ENCODE results near the gene LGI1. TPM values are rescaled to one million over a fixed set of nuclear protein-coding genes. Genes with fewer than 3 reads are reported as not detected.

LGI1 gene
- total and polyA plus RNA-seq, 2 experiments from 2014 or later: not detected

DNA sequence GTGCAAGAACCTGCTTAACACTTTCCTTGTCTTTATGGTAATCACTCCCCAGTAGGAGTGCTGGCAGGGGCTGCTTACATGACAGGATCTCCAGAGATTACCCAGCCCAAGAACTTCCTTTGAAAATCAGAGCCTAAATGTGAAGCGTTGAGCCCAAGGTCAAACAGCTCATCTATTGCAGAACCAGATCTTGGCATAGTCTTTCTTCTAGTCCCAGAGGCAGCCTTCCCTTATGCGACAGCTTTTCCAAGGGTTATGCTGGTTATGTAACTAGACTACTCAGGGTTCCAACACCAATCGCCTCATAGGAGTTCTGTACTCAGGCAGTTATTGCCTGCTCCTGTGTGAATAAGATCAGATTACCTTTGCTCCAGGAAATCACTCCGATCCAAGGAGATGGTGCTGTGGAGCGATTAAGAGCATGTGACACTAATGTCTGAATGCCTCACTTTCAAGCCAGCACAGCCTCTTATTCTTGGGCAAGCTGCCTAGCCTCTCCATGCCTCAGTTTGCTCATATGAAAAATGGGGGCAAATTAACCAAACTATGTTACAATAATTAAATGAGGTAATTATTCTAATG, 8.4 kb upstream of the LGI1 start:
- Histone ChIP-seq H3K9me3 (ENCODE audit: low read depth) (no peaks in the 10 kb centered on the region), H3K4me1 (ENCODE audit: low read depth) (peaks cover 6% of the 10 kb centered on the region), H3K27ac (no peak overlapping the region), H3K36me3 (no peaks in the 10 kb centered on the region), H3K27me3 (no peaks in the 10 kb centered on the region), H3K4me3 (no peak overlapping the region)
- no peak for DNase-seq (ENCODE audit: low read depth in 1 of 2, low spot score in 1 of 2)
- TF ChIP-seq, protein P1, sequence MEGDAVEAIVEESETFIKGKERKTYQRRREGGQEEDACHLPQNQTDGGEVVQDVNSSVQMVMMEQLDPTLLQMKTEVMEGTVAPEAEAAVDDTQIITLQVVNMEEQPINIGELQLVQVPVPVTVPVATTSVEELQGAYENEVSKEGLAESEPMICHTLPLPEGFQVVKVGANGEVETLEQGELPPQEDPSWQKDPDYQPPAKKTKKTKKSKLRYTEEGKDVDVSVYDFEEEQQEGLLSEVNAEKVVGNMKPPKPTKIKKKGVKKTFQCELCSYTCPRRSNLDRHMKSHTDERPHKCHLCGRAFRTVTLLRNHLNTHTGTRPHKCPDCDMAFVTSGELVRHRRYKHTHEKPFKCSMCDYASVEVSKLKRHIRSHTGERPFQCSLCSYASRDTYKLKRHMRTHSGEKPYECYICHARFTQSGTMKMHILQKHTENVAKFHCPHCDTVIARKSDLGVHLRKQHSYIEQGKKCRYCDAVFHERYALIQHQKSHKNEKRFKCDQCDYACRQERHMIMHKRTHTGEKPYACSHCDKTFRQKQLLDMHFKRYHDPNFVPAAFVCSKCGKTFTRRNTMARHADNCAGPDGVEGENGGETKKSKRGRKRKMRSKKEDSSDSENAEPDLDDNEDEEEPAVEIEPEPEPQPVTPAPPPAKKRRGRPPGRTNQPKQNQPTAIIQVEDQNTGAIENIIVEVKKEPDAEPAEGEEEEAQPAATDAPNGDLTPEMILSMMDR (IDR thresholded peaks at IDR 0.05; ENCODE audit: low read depth, low read length): no peak

DNA sequence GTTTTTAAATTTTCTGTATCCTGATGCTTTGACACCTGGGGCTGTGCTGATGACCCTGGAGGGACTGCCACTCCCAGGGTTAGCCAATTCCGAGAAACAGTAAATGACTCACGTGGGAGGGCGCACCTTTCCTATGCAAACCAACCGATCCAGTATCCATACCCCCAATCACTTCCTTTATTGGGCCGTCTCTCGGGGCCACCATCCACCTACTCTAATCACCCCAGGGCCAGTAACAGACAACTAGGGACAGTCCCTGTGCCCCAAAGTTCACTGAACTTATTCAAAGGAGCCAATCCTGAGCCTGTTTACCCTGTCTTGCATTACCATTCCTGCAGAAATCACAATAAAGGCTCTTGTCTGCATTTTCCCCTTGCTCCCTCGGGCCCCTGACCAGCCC, 6.6 kb upstream of the LGI1 start:
- Histone ChIP-seq H3K27ac (no peak overlapping the region), H3K4me3 (no peak overlapping the region), H3K36me3 (no peaks in the 10 kb centered on the region), H3K4me1 (ENCODE audit: low read depth) (peaks cover 6% of the 10 kb centered on the region), H3K9me3 (ENCODE audit: low read depth) (no peaks in the 10 kb centered on the region), H3K27me3 (no peaks in the 10 kb centered on the region)
- DNase-seq (ENCODE audit: low read depth in 1 of 2, low spot score in 1 of 2): no peak
- TF ChIP-seq, protein P1 (IDR thresholded peaks at IDR 0.05; ENCODE audit: low read depth, low read length): no peak

DNA sequence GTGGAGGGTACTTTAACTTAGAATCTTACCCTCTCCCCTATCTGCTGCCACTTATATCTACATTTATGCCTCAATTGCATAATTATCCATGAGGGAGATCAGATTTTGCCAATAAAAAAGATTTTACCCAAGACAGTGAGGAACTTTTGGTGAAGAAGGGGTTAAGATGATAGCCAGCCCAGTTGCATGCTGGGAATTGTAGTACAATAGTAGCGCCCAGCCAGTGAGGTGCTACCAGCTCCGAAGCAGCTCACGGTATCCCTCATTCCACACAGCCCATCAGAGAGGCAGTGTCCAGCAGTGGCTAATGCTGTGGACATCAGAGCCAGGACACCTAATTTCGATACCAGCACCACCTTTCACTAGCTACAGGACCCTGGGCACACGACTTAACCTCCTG, 5.9 kb upstream of the LGI1 start:
- peaks cover 6% of the 10 kb centered on the region for H3K4me1 ChIP-seq (ENCODE audit: low read depth)
- peak; percentile 40 to 43 for DNase-seq (ENCODE audit: low read depth in 1 of 2, low spot score in 1 of 2)
- no peak overlapping the region for H3K27ac ChIP-seq
- H3K4me3 ChIP-seq: no peak overlapping the region
- TF ChIP-seq, protein P1 (IDR thresholded peaks at IDR 0.05; ENCODE audit: low read depth, low read length): no peak
- H3K27me3 ChIP-seq: no peaks in the 10 kb centered on the region
- no peaks in the 10 kb centered on the region for H3K9me3 ChIP-seq (ENCODE audit: low read depth)
- H3K36me3 ChIP-seq: no peaks in the 10 kb centered on the region

DNA sequence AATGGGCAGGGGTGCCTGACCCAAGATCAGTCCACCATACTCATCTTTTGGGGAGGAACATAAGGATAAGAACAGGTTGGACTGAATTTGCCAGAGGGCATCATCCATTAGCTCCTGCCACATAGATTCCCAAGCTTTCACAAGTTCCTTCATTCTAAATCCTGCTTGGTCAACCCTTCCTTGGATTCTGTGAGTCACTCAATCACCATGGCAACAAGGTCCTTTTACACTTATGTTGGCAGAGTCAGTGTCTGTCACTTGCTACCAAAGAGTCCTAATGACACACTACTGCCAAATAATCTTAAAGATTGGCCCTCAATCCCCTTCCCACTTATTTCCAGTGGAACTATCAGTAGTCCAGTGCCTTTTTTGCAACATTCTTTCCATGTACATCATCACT, 5.0 kb upstream of the LGI1 start:
- no peaks in the 10 kb centered on the region for H3K9me3 ChIP-seq (ENCODE audit: low read depth)
- peaks cover 6% of the 10 kb centered on the region for H3K4me1 ChIP-seq (ENCODE audit: low read depth)
- H3K27me3 ChIP-seq: no peaks in the 10 kb centered on the region
- no peak overlapping the region for H3K4me3 ChIP-seq
- H3K27ac ChIP-seq: no peak overlapping the region
- TF ChIP-seq, protein P1 (IDR thresholded peaks at IDR 0.05; ENCODE audit: low read depth, low read length): no peak
- peak in 1 of 2 donors; percentile 33 for DNase-seq (ENCODE audit: low read depth in 1 of 2, low spot score in 1 of 2)
- H3K36me3 ChIP-seq: no peaks in the 10 kb centered on the region

DNA sequence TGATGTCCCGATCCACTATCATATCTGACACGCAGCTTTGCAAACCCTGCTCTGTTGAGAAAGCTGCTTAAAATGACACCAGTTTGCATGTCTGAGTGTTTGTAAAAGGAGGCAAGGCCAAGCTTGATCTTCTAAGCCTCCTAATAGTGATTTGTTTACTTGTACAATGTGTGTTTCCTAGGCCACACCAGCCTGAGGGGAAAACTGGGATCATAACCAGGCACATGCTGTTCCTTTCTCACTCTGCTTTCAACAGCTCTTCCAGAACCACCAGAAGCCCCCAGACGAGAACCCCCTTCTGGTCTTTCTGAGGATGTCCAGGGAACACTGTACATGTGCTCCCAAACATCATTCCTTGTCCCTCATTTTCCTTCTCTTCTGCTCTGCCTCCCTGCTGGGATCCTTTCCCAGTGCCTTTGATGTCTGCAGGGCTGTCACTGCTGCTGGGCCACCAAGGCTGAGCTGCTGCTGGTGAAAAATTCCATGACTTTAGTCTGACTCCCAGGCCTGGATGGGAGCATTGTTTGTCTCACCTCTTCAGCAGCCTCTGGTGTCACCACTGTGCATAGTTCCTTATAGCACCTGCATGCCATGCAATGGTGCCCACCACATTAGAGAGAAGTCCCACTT, 4.0 kb upstream of the LGI1 start:
- no peaks in the 10 kb centered on the region for H3K36me3 ChIP-seq
- TF ChIP-seq, protein P1 (IDR thresholded peaks at IDR 0.05; ENCODE audit: low read depth, low read length): no peak
- no peak overlapping the region for H3K27ac ChIP-seq
- no peaks in the 10 kb centered on the region for H3K9me3 ChIP-seq (ENCODE audit: low read depth)
- DNase-seq (ENCODE audit: low read depth in 1 of 2, low spot score in 1 of 2): no peak
- no peak overlapping the region for H3K4me3 ChIP-seq
- no peaks in the 10 kb centered on the region for H3K27me3 ChIP-seq
- peaks cover 6% of the 10 kb centered on the region for H3K4me1 ChIP-seq (ENCODE audit: low read depth)

Measured in cardiac muscle cell (in vitro differentiated cells and primary cell).